ENCODE results near the gene MSL3.
A peak's percentile ranks its signal among the peaks of the same experiment; 100 is the strongest.

The MSL3 gene

GRCh38 chrX:11757719-11758399 lies at the start of gene MSL3:
Gene MSL3, plus strand, starts transcription at chrX:11758237. Its CDS starts 27 bp downstream, at chrX:11758264.
- peak in 1 of 2 experiments; percentile 69 for DNase-seq

GRCh38 chrX:11722304-11722703 lies 35.7 kb upstream of the MSL3 start:
- no peak for DNase-seq

- peak in 1 of 2 experiments; percentile 5 for DNase-seq
These were observed 33.7 kb upstream of the MSL3 start for GRCh38 chrX:11724122-11725017.

GRCh38 chrX:11725631-11726442 lies 32.2 kb upstream of the MSL3 start:
- no peak for DNase-seq

- DNase-seq, result no peak
These were observed 29.5 kb upstream of the MSL3 start for GRCh38 chrX:11728556-11728955.

- no peak for DNase-seq
These were observed 24.4 kb upstream of the MSL3 start for GRCh38 chrX:11733614-11734013.

- DNase-seq, result no peak
These were observed 18.3 kb upstream of the MSL3 start for GRCh38 chrX:11739776-11740175.

GRCh38 chrX:11740794-11741193 lies 17.2 kb upstream of the MSL3 start:
- no peak for DNase-seq

- no peak for DNase-seq
These were observed 16.5 kb upstream of the MSL3 start for GRCh38 chrX:11741574-11741973.

- DNase-seq, result no peak
These were observed 12.2 kb upstream of the MSL3 start for GRCh38 chrX:11745881-11746280.

- DNase-seq, result no peak
These were observed 8.0 kb upstream of the MSL3 start for GRCh38 chrX:11750046-11750445.

GRCh38 chrX:11750694-11751093 lies 7.3 kb upstream of the MSL3 start:
- no peak for DNase-seq

GRCh38 chrX:11751261-11751660 lies 6.8 kb upstream of the MSL3 start:
- no peak for DNase-seq

GRCh38 chrX:11753668-11754067 lies 4.4 kb upstream of the MSL3 start:
- no peak for DNase-seq

- peak in 1 of 2 experiments; percentile 55 for DNase-seq
These were observed 2.9 kb upstream of the MSL3 start for GRCh38 chrX:11754958-11755645.

- DNase-seq, result no peak
These were observed 2.3 kb upstream of the MSL3 start for GRCh38 chrX:11755724-11756123.

- DNase-seq, result no peak
These were observed 1.4 kb upstream of the MSL3 start for GRCh38 chrX:11756354-11757318.

- DNase-seq, result no peak
These were observed 679 bp upstream of the MSL3 start for GRCh38 chrX:11757397-11757718.

GRCh38 chrX:11758400-11759171 lies 549 bp downstream of the MSL3 start:
- peak; percentile 41 to 84 for DNase-seq

GRCh38 chrX:11759172-11759460 lies 1.1 kb downstream of the MSL3 start:
- no peak for DNase-seq

Measured in NCI-H446 (cell line).